HG02970 (cell line): ENCODE measurements around the gene PLEKHG1.

Experiments
- ATAC-seq: cut with Tn5 transposase; IDR thresholded peaks from one replicate; pipeline ENCODE4 v1.9.1; 2021; ENCODE audit warnings: mild to moderate bottlenecking, moderate library complexity, moderate number of reproducible peaks; ENCODE audit not compliant: unreplicated experiment, low FRiP score

PLEKHG1 gene

GRCh38 chr6:150588888-150589499 is 10.7 kb upstream of the PLEKHG1 start:
- no peak for ATAC-seq

DNA sequence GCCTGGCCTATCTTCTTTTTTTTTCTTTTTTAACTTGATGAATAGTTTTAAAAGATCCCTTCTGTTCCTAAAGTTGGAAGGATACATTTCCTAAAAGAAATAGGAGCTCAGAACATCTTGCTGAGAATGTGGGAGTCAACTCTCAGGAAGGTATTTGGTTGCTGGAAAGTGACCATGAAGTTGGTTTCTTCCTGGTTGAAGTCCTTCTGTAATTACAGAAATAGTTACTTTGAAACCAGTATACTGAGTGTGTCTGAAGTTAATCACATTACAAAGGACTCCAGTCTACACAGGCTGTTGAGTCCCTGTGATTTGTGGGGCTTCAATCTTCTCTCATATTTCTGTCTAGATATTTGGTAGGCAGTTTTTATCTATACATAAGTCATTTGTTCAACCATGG is 9.8 kb upstream of the PLEKHG1 start:
- ATAC-seq = no peak

DNA sequence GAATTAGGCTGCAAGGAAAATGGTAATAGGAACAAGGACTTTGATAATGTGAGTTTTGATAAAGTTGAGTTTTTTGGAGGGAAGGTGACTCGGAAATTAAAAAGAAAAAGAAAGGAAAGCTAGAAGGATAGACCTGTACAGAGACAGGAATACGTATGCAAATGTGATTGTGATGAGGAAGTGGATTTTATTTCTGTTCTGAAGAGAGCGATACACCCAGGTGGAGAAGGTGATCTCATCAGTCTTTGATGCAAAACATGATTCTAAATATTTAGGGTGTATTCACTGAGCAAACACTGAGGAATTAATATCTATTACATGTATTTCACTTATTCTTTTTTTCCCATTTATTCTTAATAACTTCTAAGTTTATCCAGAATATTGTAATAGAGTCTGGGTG is 9.2 kb upstream of the PLEKHG1 start:
- ATAC-seq = no peak

GRCh38 chr6:150592377-150592995 is 7.2 kb upstream of the PLEKHG1 start:
- ATAC-seq = no peak

DNA sequence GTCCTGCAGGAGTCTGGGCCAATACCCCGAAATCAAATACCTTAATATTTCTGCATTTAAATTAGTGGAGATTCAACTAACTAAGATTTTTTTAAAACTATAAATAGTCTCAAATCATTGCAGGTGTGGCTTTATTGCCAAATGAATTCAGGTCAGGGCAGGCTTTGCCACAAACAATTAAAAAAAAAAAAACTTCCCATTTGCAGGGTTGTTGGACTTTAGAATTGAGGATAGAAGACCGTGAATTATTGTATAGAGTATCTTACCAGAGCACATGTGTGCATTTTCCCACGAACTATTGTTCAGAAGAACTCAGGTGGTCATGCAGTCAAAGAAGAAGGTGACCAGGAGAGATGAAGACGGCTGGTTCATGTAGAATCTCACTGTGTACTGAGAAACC is 6.6 kb upstream of the PLEKHG1 start:
- ATAC-seq = no peak

- no peak for ATAC-seq
These were observed 3.2 kb upstream of the PLEKHG1 start for GRCh38 chr6:150596439-150596838.

DNA sequence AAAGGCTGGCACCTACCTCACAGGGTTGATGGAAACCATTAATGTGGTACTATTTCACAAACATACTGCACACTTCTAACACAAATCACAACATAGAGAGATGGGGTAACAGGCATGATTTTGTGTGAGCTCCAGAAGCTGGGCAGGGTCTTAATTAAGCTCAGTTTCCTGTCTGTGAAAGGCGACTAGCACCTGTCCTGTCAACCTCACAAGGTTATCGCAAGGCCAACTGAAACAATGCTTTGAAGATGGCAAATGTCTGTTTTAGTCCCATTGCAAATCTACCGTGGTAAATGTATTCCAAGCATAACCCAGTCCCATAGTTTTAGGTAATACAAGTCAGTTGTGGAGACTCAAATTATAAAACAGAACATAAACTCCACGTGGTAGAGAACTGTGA is 1.3 kb upstream of the PLEKHG1 start:
- no peak for ATAC-seq

DNA sequence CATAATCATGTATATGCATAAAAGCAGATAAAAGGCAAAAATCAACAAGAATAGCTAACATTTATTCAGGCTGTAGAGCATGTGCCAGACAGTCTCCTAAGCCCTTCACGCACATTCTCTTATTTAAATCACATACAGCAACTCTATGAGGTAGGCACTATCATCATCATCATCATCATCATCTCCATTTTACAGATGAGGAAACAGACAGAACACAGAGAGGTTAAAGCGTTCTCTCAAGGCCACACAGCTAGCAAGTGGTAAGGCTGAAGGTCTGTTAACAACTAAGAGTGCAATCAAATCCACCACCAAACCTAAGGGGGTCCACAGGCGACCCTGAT is 857 bp upstream of the PLEKHG1 start:
- ATAC-seq = no peak

GRCh38 chr6:150600010-150600300 is 270 bp downstream of the PLEKHG1 start:
- ATAC-seq = peak; percentile 26

DNA sequence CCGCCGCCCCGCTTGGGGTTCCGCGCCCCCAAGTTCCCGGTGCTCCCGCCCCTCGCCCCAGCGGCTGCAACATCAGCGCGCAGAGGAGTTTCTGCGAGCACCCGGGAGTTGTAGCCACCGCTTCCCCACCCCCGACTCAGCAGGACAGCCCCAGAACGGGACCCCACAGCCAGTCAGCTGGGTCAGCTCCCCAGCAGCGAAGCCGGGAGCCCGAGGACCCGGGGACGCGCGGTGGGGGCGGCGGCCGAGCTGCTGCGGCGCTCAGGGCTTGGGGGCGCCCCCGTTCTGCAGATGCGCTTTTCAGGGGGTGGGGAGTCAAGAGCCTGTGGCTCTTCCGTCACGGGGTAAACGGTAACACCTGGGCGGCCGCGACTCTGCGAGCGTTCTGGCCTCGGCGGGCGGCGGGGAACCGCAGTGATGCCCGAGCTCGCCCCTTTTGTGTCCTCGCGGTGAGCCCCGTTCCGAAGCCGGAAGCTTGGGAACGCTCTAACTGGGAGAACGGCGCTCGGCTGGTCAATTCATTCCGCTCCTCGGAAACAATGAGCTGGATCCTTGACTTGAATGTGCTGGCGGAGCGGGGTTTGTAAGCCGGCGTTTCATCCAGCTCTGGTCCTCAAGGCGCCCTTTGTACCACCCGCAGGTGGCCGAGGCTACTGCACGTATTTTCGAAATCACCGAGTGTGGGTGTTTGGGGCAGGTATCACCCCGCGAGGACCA is 774 bp downstream of the PLEKHG1 start:
- ATAC-seq = peak; percentile 56

- ATAC-seq = no peak
These were observed 1.8 kb downstream of the PLEKHG1 start for GRCh38 chr6:150601439-150601838.

DNA sequence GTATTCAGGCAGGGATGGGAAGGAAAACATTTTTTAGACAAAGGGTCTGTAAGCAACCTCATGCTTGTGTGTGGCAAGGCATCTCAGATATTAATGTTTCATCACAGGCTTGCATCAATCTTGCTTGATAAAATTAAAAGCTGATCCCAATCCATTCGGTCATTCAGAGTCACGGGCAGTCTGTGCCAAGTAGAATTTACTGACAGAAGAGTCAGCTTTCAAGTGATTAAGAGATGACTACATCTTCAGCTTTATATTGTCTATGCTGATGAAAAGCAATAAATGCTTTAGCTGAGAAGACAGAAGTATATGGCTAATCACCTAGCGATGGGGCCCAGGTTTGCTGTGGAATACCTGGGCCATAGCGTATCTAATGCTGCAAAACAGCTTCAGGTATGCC is 3.5 kb downstream of the PLEKHG1 start:
- no peak for ATAC-seq

- no peak for ATAC-seq
These were observed 4.8 kb downstream of the PLEKHG1 start for GRCh38 chr6:150604467-150604866.

DNA sequence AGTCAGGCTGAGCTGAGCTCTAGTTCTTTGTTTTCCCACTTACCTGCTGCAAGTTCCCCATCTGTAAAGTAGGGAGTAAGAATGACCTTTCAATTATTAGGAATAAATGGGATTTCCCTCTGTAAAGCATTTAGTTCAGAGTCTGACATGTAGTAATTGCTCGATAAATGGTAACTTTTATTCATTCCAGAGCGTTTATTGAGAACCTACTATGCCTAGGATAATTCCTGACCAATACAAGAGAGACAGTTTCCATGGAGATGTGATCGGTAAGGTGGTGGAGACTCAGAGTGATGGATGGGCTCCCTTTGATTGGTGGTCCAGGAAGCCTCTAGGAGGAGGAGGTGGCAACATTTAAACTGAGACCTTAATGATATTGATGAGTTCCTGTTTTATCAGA is 5.6 kb downstream of the PLEKHG1 start:
- no peak for ATAC-seq

DNA sequence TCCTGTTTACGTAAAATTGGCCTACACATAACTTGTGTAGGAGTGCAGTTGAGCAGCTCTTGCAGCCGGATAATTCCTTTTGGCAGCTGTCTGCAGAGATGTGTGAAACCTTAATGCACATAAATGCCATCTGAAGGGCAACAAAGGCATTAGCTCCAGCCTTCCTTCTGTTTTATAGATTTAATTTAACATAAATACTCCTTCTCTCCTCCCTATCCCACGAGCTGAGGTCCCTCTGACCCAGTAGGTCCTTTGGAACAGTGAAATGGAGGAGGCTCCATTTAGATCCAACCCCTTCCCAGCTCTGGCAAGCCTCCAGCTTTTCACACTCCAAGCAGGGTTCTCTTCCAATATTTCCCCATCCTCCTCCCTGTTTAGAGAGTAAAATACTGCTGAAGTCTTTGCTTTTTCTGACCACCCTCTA is 6.5 kb downstream of the PLEKHG1 start:
- ATAC-seq = no peak

GRCh38 chr6:150606647-150607328 is 7.1 kb downstream of the PLEKHG1 start:
- ATAC-seq = no peak

DNA sequence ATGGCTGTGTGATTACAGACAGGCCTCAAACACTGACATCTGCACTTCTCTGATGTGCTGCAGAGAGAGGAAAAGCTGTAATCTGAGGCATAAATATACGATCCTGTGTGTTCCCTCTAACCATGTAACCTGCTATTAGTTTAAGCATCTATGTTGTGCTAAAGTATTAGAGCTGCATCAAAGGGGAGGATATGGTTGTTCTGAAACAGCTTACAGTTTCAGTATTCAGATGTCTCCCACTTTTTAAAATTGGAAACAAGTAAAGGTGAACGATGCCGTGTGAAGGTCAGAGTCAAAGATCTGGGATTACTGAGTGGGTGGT is 7.6 kb downstream of the PLEKHG1 start:
- no peak for ATAC-seq

- ATAC-seq = no peak
These were observed 10.9 kb downstream of the PLEKHG1 start for GRCh38 chr6:150610584-150610983.

GRCh38 chr6:150613269-150613668 is 13.6 kb downstream of the PLEKHG1 start:
- ATAC-seq = no peak

- ATAC-seq = no peak
These were observed 16.3 kb downstream of the PLEKHG1 start for GRCh38 chr6:150615967-150616366.

DNA sequence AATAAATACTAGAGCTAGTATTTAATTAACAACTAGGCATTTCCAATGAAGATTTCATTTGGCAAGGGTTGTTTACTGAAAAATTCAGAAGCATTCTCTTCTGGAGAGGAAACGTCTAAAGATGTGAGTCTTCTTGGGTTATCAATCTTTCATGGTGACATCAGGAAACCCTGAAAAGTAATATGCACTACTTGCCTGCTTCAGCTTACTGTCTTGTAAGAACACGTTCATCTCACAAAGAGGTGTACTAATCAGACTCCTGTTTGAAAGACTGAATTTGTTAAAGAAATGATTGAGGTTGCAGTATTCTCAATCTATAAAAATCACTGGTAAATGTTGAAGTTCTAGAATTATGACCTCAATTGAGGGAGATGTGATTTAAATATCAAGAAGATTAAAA is 16.9 kb downstream of the PLEKHG1 start:
- ATAC-seq = no peak

DNA sequence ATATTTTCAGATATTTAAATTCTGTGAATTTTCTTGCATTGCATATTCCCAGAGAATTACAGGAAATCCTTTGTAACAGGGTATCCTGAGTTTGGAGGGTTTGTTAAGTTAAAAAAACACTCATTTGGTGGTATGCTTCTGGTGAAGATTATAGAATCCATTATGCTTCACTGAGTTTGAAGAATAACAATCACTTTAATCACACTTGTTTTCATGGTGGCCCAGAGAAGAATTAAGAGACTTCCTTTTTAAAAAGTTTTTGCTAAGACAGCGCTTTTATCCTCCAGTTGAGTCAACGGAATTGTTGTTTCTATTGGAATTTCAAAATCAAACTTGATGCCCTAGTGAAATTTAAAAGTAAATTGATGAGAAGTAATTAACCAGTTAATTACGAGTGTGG is 17.4 kb downstream of the PLEKHG1 start:
- ATAC-seq = no peak
